GM12875 (cell line): Measurements from ENCODE around the gene PDGFD.

ENCODE experiments used
- H3K4me3 ChIP-seq: one replicate; pipeline ENCODE4 v1.5.1; 2011; ENCODE audit warnings: low read depth, low read length, control low read depth
- CTCF ChIP-seq: IDR thresholded peaks from 2 replicates; pipeline ENCODE4 v1.5.1; 2011; ENCODE audit warnings: low read depth, mild to moderate bottlenecking, control low read depth, inconsistent platforms, low read length, moderate library complexity, borderline replicate concordance; ENCODE audit not compliant: insufficient read depth

The PDGFD gene

GRCh38 chr11:104159356-104159755 is 4.6 kb downstream of the PDGFD start:
- no peak for TF ChIP-seq CTCF
- no peak overlapping the region for H3K4me3 ChIP-seq

DNA sequence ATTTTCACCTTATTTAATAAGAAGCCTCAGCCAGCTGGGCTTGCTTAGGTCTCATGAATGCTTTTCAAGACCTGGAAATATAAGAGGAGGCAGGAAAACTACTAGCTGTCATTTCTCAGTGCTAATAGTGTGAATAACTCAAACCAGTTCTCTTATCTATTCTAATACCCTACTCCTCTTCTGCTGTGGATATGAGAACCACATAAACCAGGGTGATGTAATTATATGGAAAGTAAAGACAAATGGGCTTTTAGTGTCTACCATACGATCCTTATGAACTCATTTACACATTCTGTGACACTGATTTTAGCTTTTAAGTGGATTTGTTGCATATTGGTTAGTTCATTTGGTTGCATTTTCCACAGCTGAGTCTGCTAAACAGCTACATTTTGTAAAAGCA is 8.6 kb downstream of the PDGFD start:
- no peak overlapping the region for H3K4me3 ChIP-seq
- TF ChIP-seq CTCF = no peak

GRCh38 chr11:104154296-104154695 is 9.7 kb downstream of the PDGFD start:
- H3K4me3 ChIP-seq = no peak overlapping the region
- TF ChIP-seq CTCF = no peak

- no peak for TF ChIP-seq CTCF
- H3K4me3 ChIP-seq = no peak overlapping the region
Observed at GRCh38 chr11:104152941-104153505, 10.9 kb downstream of the PDGFD start.

DNA sequence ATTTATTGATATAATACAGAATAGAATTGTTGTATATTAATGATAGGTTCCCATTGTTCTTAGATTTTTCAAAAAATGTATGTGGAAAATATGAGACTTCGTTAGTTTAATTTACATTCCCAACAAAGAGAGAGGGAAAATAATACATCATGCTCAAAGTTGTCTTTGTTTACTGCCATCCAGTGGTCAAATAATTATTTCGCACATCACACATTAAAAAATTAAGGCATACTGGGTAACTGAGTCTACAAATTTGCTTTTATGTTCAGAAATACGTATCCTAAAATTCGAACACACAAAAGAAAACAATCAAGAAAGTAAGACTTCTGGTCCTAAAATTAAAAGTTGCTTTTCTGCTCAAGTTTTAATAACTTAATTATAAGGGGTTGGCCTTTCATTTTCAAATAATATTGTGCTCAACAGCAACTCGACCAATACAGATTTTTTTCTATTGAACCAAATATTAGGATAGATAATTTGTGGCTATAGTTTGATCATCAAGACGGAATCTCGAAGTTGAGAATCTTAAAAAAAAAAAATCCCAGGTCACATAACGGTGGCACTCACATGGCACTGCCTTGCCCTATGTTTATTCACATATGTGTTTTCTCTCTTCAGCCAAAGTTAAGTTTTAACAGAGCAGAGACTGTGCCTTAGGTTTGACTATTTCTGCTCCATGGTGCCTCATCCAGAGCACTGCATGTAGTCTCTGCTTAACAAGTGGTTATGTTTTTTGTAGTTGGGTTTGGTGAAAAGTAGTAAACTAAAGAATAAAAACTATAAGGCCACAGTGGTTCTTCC is 12.3 kb downstream of the PDGFD start:
- no peak overlapping the region for H3K4me3 ChIP-seq
- TF ChIP-seq CTCF = no peak

- H3K4me3 ChIP-seq = no peak overlapping the region
- no peak for TF ChIP-seq CTCF
Observed at GRCh38 chr11:104148706-104149105, 15.2 kb downstream of the PDGFD start.

- H3K4me3 ChIP-seq = no peak overlapping the region
- TF ChIP-seq CTCF = no peak
Observed at GRCh38 chr11:104148074-104148473, 15.9 kb downstream of the PDGFD start.
